PC-3 (cell line): ENCODE results near the gene RAB8A.

ENCODE experiments used
- CTCF ChIP-seq: fragments of 300-600 bp; sonication (generic); conservative IDR thresholded peaks from 2 replicates; pipeline ENCODE4 v1.5.1; 2017; ENCODE audit warnings: antibody characterized with exemption, low read depth, mild to moderate bottlenecking, low read length
- EZH2 ChIP-seq: fragments of 300-600 bp; sonication (generic); IDR thresholded peaks from one replicate; pipeline ENCODE4 v1.6.1; 2017; ENCODE audit warnings: antibody characterized with exemption, mild to moderate bottlenecking, low read length; ENCODE audit not compliant: unreplicated experiment
- EZH2phosphoT487 ChIP-seq: fragments of 300-600 bp; sonication (generic); IDR thresholded peaks from 2 replicates; pipeline ENCODE4 v1.6.1; 2018; ENCODE audit warnings: mild to moderate bottlenecking, antibody characterized with exemption, low read length, borderline replicate concordance

DNA sequence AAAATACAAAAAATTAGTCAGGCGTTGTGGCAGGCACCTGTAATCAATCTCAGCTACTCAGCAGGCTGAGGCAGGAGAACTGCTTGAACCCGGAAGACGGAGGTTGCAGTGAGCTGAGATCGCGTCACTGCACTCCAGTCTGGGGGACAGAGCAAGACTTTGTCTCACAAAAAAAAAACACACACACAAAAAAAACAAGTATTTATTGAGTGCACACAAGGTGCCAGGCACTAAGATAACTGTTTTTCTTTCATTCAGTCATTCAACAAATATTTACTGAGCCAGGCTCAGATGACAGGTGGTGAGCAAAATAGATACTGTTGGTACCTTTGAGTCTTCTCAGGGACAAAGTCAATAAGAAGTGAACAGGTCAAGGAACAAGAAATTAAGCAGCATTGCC lies 55.4 kb downstream of the RAB8A start:
- no peak for TF ChIP-seq CTCF
- no peak for TF ChIP-seq EZH2
- TF ChIP-seq EZH2phosphoT487 = no peak
